Bronchial epithelial cell (primary cell): ENCODE results near the gene LY6G5B. TPM values are rescaled to one million over a fixed set of nuclear protein-coding genes. Genes with fewer than 3 reads are reported as not detected.
A peak's percentile ranks its signal among the peaks of the same experiment; 100 is the strongest.

Experiments used
- DNase-seq: peaks from one replicate; pipeline ENCODE4 v3.0.0-alpha.2; 2010; ENCODE audit warnings: low read depth
- FAIRE-seq: peaks from 2 replicates; lab custom pipeline; 2011; peaks lifted over from hg19 to GRCh38; lab: Jason Lieb, UNC
- H3K27me3 ChIP-seq: 2 replicates; pipeline ENCODE4 v1.5.1; 2011; ENCODE audit warnings: low read length; ENCODE audit not compliant: control insufficient read depth, insufficient read depth
- H3K36me3 ChIP-seq: 2 replicates; pipeline ENCODE4 v1.5.1; 2011; ENCODE audit warnings: low read length; ENCODE audit not compliant: control insufficient read depth, insufficient read depth
- H3K4me3 ChIP-seq: 2 replicates; pipeline ENCODE4 v1.5.1; 2011; ENCODE audit warnings: mild to moderate bottlenecking, low read depth, low read length, control low read depth
- total RNA-seq: library from RNA; depleted of rRNA; stranded (reverse); fragments of >200 nt; gene quantifications from 2 replicates; pipeline ENCODE4 v1.2.1, GENCODE V29; 2014
- TF ChIP-seq, protein P1 (sequence below): IDR thresholded peaks from 2 replicates; pipeline ENCODE4 v1.5.1; 2011; ENCODE audit warnings: mild to moderate bottlenecking, moderate library complexity, low read length, control low read depth, inconsistent platforms; ENCODE audit not compliant: insufficient read depth, severe bottlenecking

Gene LY6G5B
- total RNA-seq, 1 donor from 2014 or later = 1.1 TPM

DNA sequence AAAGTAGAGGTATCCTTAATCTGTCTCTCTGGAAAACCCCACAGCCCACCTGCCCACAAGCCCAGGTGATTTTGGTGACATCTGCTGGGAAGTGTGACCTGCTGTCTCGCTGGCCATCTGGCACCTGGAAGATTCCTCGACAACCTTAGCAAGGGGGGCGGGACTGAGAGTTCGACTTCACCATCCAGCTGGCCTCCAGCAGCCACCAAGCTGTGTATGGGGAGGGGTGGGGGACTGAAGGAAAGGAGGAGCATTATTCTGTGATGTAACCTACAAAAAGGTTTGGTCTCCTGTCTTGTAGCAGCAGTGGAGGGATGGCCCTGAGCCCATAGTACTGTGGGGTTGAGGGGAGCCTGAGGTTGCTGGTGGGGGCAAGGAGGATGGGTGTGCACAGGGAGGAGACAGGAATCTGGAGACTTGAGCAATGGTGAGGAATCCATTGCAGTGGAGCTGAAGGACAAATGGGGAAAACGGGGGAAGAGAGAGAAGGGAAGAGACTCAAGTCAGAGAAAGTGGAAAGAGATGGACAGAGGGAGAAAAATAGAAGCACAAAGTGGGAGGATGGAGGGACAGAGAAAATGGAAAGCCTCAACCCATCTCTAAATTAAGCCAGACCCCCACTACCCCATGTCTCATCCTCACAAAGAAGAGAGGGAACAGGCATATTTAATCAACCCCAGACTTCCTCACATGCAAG, 40.9 kb downstream of the LY6G5B start:
- Histone ChIP-seq H3K36me3 (no peaks in the 10 kb centered on the region), H3K27me3 (no peaks in the 10 kb centered on the region), H3K4me3 (no peak overlapping the region)
- TF ChIP-seq, protein P1, sequence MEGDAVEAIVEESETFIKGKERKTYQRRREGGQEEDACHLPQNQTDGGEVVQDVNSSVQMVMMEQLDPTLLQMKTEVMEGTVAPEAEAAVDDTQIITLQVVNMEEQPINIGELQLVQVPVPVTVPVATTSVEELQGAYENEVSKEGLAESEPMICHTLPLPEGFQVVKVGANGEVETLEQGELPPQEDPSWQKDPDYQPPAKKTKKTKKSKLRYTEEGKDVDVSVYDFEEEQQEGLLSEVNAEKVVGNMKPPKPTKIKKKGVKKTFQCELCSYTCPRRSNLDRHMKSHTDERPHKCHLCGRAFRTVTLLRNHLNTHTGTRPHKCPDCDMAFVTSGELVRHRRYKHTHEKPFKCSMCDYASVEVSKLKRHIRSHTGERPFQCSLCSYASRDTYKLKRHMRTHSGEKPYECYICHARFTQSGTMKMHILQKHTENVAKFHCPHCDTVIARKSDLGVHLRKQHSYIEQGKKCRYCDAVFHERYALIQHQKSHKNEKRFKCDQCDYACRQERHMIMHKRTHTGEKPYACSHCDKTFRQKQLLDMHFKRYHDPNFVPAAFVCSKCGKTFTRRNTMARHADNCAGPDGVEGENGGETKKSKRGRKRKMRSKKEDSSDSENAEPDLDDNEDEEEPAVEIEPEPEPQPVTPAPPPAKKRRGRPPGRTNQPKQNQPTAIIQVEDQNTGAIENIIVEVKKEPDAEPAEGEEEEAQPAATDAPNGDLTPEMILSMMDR = no peak
- FAIRE-seq (no peak), DNase-seq (no peak)

DNA sequence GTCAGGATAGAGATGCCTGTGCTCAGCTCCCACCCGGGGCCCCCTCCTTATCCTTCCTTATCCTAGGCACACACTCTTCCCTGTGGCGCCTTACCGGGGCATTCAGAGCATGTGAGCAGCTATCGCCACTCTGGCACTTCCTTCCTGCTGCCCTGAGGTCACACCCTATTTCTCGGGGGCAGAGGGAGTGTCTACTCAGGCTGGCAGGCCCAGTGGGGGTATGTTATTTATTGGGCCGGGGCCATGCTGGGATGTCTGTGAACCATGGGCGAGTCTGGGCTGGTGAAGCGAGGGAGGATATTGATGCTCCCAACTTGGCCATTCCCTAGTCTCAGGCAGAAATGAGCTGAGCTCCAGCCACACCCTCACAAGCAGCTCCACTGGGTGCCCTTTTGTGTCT, 41.5 kb downstream of the LY6G5B start:
- Histone ChIP-seq H3K4me3 (no peak overlapping the region), H3K27me3 (no peaks in the 10 kb centered on the region), H3K36me3 (no peaks in the 10 kb centered on the region)
- FAIRE-seq (no peak), DNase-seq (no peak)
- TF ChIP-seq, protein P1 = no peak

DNA sequence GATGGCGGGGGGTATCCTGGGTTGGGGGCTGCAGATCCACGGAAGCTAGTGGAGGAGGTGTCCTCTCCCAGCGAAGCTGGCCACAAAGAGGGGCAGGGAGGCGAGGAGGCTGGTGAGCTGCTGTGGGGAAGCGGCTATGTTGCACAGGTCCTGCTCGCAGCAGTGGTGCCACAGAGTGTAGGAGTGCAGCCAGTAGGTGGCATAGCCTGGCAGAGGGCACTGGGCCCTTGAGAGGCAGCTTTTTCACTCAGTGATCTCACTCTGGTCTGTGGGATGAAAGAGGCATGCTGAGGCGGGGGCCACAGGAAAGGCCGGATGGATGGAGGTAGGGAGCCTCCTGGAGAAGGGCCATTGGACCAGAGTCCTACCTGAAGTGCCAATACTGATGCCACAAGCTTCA, 42.5 kb downstream of the LY6G5B start:
- H3K27me3 ChIP-seq = no peaks in the 10 kb centered on the region
- DNase-seq (no peak), FAIRE-seq (peak; percentile 75)
- no peak overlapping the region for H3K4me3 ChIP-seq
- TF ChIP-seq, protein P1 = peak; percentile 57
- H3K36me3 ChIP-seq = no peaks in the 10 kb centered on the region

DNA sequence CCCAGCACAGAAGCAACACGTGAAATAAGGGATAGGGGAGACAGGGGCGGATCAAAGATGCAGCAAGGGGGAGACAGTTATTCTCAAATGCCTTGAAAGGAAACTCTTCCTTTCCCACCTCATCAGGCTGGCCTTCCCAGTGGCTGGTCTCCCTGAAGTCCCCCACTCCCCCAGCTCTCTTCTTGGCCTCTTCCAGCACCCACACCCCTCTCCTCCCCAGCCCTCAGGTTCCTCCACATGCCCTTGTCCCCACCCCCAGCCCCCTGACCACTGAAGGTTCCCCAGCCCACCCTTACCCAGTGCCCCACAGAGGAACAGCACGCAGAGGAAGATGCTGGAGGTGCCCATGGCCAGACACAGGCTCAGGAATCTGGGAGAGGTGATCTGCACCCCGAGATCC, 43.7 kb downstream of the LY6G5B start:
- TF ChIP-seq, protein P1 = no peak
- no peaks in the 10 kb centered on the region for H3K27me3 ChIP-seq
- H3K36me3 ChIP-seq = no peaks in the 10 kb centered on the region
- no peak for DNase-seq
- no peak for FAIRE-seq
- no peak overlapping the region for H3K4me3 ChIP-seq

DNA sequence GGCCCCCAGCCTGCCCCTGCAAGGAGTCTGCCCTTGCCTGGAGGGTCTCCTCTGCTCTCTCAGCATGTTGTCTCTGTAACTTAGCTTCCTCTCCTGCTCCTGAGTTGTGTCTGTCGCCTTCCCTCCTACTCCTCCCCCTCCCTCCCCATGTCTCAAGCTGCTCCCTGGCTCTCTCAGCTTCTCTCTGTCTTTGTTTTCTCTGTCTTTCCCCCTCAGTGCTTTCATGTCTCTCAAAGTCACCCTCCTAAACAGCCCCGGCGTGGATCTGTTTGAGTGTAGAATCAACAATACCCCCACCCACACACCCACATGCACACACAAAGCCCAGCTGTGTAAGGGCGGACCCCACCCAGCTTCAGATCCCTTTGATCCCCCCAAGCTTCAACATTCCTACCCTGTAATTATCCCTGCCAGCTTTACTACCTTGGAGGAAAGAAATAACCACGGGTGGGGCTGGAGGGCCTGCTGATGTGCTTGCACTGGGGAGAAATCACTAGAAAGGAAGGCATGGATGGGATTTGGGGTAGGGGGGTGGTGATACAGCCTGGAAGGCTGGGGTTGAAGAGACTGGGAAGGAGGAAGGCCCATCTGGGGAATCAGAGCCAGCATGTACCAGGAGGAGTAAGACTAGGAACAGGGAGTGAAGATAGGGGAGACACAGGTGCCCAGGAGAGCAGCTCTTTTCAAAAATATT, 44.4 kb downstream of the LY6G5B start:
- DNase-seq (no peak), FAIRE-seq (no peak)
- Histone ChIP-seq H3K36me3 (no peaks in the 10 kb centered on the region), H3K27me3 (no peaks in the 10 kb centered on the region), H3K4me3 (no peak overlapping the region)
- TF ChIP-seq, protein P1 = no peak
